Caco-2 (cell line): ENCODE measurements around the gene SDCBP2. TPM values are rescaled to one million over a fixed set of nuclear protein-coding genes. Genes with fewer than 3 reads are reported as not detected.

Experiments
- BruUV-seq: library from RNA; stranded (reverse); fragments of 400-500 nt; replicated peaks from 2 replicates; lab custom pipeline; 2021; lab: Mats Ljungman, UMichigan
- CTCF ChIA-PET: fragments of 300-600 bp; sonication (Branson Sonifier 250); formaldehyde crosslinking; loops from one replicate; lab custom pipeline; 2022; ENCODE audit warnings: antibody characterized with exemption; lab: Charles Lee
- POLR2A ChIA-PET: fragments of 300-600 bp; sonication (Branson Sonifier 250); formaldehyde crosslinking; loops from one replicate; lab custom pipeline; 2022; ENCODE audit warnings: antibody characterized with exemption; lab: Charles Lee
- DNase-seq, 2 experiments: peaks; one replicate each; pipeline versions ENCODE4 v3.0.0 to v3.0.0-alpha.2; 2020 to 2022
- H3K27me3 ChIP-seq: replicated peaks from 2 replicates; pipeline ENCODE4 v1.6.0; 2011; ENCODE audit warnings: low read length; ENCODE audit not compliant: control insufficient read depth, insufficient read depth
- H3K36me3 ChIP-seq: 2 replicates; pipeline ENCODE4 v1.5.1; 2011; ENCODE audit warnings: low read length; ENCODE audit not compliant: control insufficient read depth, insufficient read depth
- H3K4me1 ChIP-seq: fragments of 250-450 bp; sonication (Bioruptor Pico); 2 replicates; pipeline ENCODE4 v1.5.1; 2020; ENCODE audit warnings: mild to moderate bottlenecking
- H3K4me3 ChIP-seq: 2 replicates; pipeline ENCODE4 v1.5.1; 2011; ENCODE audit warnings: low read depth, mild to moderate bottlenecking, control low read depth, low read length
- H3K9me3 ChIP-seq: fragments of 250-450 bp; sonication (Bioruptor Pico); 2 replicates; pipeline ENCODE4 v1.5.1; 2020; ENCODE audit warnings: mild to moderate bottlenecking, moderate library complexity
- H3K27ac Mint-ChIP-seq: one replicate; pipeline ENCODE4 v1.8.0; 2022; ENCODE audit warnings: mixed read lengths; ENCODE audit not compliant: unreplicated experiment
- H3K27me3 Mint-ChIP-seq: one replicate; pipeline ENCODE4 v1.8.0; 2022; ENCODE audit warnings: mixed read lengths; ENCODE audit not compliant: insufficient read depth, unreplicated experiment
- H3K36me3 Mint-ChIP-seq: one replicate; pipeline ENCODE4 v1.8.0; 2022; ENCODE audit warnings: mild to moderate bottlenecking, mixed read lengths; ENCODE audit not compliant: insufficient read depth, unreplicated experiment
- H3K4me1 Mint-ChIP-seq: one replicate; pipeline ENCODE4 v1.8.0; 2022; ENCODE audit warnings: low read depth, mixed read lengths; ENCODE audit not compliant: unreplicated experiment
- H3K4me3 Mint-ChIP-seq: one replicate; pipeline ENCODE4 v1.8.0; 2022; ENCODE audit warnings: mild to moderate bottlenecking, moderate library complexity, mixed read lengths; ENCODE audit not compliant: unreplicated experiment
- H3K9me3 Mint-ChIP-seq: one replicate; pipeline ENCODE4 v1.8.0; 2022; ENCODE audit warnings: mixed read lengths; ENCODE audit not compliant: unreplicated experiment
- intact Hi-C: fragments of 100-400 bp; cut with micrococcal nuclease; formaldehyde crosslinking; loops from one replicate; pipeline ENCODE4 v1.10.0; 2022; ENCODE audit not compliant: unreplicated experiment
- total RNA-seq: library from RNA; stranded (reverse); gene quantifications from 2 replicates; pipeline ENCODE4 v1.2.3, GENCODE V29; 2022
- TF ChIP-seq, protein P1 (sequence below), 2 experiments: fragments of 200-600 bp in 1 of 2; IDR thresholded peaks; 1 replicate in 1 of 2; 2 replicates in 1 of 2; pipeline versions ENCODE4 v1.5.1 to v1.8.0; 2011 to 2022; ENCODE audit warnings: antibody characterized with exemption in 1 of 2, control low read depth in 1 of 2, inconsistent platforms in 1 of 2, low read depth in 1 of 2, low read length in 1 of 2, mild to moderate bottlenecking in 1 of 2, moderate library complexity in 1 of 2; ENCODE audit not compliant: insufficient read depth in 1 of 2, severe bottlenecking in 1 of 2, unreplicated experiment in 1 of 2

The SDCBP2 gene
- total RNA-seq, 1 experiment from 2014 or later: 2.0 TPM

DNA sequence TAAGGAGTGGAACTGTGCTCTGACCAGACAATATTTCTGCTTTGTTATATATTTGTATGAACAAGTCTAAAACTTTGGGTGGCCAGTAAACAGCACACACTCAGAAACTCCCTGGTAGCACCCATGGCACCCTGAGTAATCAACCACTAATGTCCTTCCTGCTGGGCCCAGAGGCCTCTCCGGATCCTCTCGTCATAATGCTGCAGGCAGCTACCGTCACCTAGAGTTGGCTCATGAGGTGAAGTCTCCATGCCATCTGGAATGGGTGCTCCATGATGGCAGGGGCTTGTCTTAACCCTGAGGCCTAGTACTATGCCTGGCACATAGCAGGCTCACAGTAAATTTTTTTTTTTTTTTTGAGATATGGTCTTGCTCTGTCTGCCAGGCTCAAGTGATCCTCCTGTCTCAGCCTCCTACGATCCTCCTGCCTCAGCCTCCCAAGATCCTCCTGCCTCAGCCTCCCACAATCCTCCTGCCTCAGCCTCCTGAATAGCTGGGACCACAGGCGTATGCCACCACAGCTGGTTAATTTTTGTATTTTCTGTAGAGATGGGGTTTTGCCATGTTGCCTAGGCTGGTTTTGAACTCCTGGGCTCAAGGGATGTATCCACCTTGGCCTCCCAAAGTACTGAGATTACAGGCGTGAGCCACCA lies 3.0 kb upstream of the SDCBP2 start:
- no peaks in the 10 kb centered on the region for H3K27me3 ChIP-seq
- intact Hi-C loops: no loop called here
- no peaks in the 10 kb centered on the region for H3K9me3 Mint-ChIP-seq
- H3K4me3 ChIP-seq: no peak overlapping the region
- no TSS peak for BruUV-seq
- ChIA-PET POLR2A (no interaction called here), CTCF (no interaction called here)
- TF ChIP-seq, protein P1, sequence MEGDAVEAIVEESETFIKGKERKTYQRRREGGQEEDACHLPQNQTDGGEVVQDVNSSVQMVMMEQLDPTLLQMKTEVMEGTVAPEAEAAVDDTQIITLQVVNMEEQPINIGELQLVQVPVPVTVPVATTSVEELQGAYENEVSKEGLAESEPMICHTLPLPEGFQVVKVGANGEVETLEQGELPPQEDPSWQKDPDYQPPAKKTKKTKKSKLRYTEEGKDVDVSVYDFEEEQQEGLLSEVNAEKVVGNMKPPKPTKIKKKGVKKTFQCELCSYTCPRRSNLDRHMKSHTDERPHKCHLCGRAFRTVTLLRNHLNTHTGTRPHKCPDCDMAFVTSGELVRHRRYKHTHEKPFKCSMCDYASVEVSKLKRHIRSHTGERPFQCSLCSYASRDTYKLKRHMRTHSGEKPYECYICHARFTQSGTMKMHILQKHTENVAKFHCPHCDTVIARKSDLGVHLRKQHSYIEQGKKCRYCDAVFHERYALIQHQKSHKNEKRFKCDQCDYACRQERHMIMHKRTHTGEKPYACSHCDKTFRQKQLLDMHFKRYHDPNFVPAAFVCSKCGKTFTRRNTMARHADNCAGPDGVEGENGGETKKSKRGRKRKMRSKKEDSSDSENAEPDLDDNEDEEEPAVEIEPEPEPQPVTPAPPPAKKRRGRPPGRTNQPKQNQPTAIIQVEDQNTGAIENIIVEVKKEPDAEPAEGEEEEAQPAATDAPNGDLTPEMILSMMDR (IDR thresholded peaks at IDR 0.05; ENCODE audit: insufficient read depth in 1 of 2, low read depth in 1 of 2, low read length in 1 of 2, severe bottlenecking in 1 of 2, unreplicated experiment in 1 of 2): no peak
- H3K9me3 ChIP-seq: no peaks in the 10 kb centered on the region
- H3K27me3 Mint-ChIP-seq: no peaks in the 10 kb centered on the region
- no peak overlapping the region for H3K4me3 Mint-ChIP-seq
- peaks cover 18% of the 10 kb centered on the region for H3K4me1 ChIP-seq
- peaks cover 13% of the 10 kb centered on the region for H3K4me1 Mint-ChIP-seq
- H3K36me3 ChIP-seq: peaks cover 4% of the 10 kb centered on the region
- peaks cover 26% of the 10 kb centered on the region for H3K36me3 Mint-ChIP-seq
- H3K27ac Mint-ChIP-seq: no peak overlapping the region
- DNase-seq: no peak

DNA sequence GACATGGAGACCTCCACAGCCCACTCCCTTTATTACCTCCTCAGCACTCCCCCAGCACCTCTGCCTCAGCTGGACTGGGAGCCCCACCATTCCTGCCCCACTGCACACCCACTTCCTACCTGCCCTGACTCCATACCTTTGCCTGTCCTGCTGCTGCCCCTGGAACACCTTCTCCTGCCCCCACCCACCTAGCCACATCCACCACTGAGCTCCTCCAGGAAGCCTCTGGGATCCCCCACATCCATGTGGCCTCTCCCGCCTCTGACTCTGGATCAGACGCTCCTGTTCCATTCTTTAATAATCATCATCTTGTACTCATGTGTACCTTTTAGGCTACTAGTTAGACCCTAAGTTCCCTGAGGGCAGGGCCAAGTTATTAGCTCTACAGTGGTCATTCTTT lies 2.2 kb upstream of the SDCBP2 start:
- H3K4me3 Mint-ChIP-seq: no peak overlapping the region
- TF ChIP-seq, protein P1 (IDR thresholded peaks at IDR 0.05; ENCODE audit: insufficient read depth in 1 of 2, low read depth in 1 of 2, low read length in 1 of 2, severe bottlenecking in 1 of 2, unreplicated experiment in 1 of 2): no peak
- no peaks in the 10 kb centered on the region for H3K27me3 Mint-ChIP-seq
- H3K4me1 ChIP-seq: peaks cover 27% of the 10 kb centered on the region
- H3K9me3 Mint-ChIP-seq: no peaks in the 10 kb centered on the region
- peaks cover 22% of the 10 kb centered on the region for H3K36me3 Mint-ChIP-seq
- H3K9me3 ChIP-seq: no peaks in the 10 kb centered on the region
- ChIA-PET CTCF (no interaction called here), POLR2A (no interaction called here)
- H3K36me3 ChIP-seq: peaks cover 4% of the 10 kb centered on the region
- DNase-seq: peak in 1 of 2 experiments; percentile 0
- intact Hi-C loops: no loop called here
- peaks cover 13% of the 10 kb centered on the region for H3K4me1 Mint-ChIP-seq
- H3K27ac Mint-ChIP-seq: no peak overlapping the region
- no TSS peak for BruUV-seq
- no peaks in the 10 kb centered on the region for H3K27me3 ChIP-seq
- H3K4me3 ChIP-seq: no peak overlapping the region

DNA sequence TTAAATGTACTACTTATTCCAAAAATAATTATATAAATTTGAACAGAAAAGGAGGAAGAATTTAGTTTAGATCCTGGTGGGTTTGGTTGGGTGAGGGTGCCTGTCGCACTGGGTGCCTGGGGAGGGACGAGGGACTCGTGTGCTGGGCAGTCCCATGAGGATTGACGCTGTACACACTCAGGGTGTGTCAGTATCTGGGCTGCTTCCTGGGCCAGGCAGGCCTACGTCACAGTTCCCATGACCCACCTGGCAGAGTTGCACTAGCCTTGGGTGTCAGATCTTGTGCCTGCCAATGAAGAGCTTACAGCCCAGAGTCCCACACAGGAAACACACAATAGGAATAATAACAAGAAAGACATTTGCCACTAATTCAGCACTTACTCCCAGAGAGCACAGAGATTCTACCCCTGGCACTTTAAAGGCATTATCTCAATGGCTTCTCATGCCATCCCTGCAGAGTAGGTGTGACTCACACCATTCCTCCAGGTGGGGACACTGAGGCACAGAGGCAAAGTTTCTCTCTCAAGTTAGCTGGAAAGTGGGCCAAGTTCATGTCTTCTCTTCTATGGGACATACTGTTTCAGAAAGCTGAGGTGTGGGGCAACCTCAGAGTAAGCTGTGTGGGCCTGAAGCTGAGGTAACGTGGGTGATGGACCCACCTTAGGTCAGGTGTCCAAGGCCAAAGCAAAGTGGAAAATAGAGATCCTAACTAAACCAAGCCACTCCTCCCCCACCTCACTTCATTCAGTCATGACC lies 1.3 kb upstream of the SDCBP2 start:
- TF ChIP-seq, protein P1 (IDR thresholded peaks at IDR 0.05; ENCODE audit: insufficient read depth in 1 of 2, low read depth in 1 of 2, low read length in 1 of 2, severe bottlenecking in 1 of 2, unreplicated experiment in 1 of 2): no peak
- no peak overlapping the region for H3K27ac Mint-ChIP-seq
- Histone ChIP-seq H3K4me1 (peaks cover 28% of the 10 kb centered on the region), H3K36me3 (peaks cover 4% of the 10 kb centered on the region), H3K4me3 (no peak overlapping the region), H3K9me3 (no peaks in the 10 kb centered on the region), H3K27me3 (no peaks in the 10 kb centered on the region)
- H3K36me3 Mint-ChIP-seq: peaks cover 22% of the 10 kb centered on the region
- H3K27me3 Mint-ChIP-seq: no peaks in the 10 kb centered on the region
- intact Hi-C loops: no loop called here
- POLR2A ChIA-PET: no interaction called here
- no TSS peak for BruUV-seq
- CTCF ChIA-PET: no interaction called here
- DNase-seq: peak in 1 of 2 experiments; percentile 17
- no peaks in the 10 kb centered on the region for H3K9me3 Mint-ChIP-seq
- H3K4me3 Mint-ChIP-seq: no peak overlapping the region
- peaks cover 13% of the 10 kb centered on the region for H3K4me1 Mint-ChIP-seq
